Prostate gland (tissue), 2 donors: ENCODE data around the gene PAX5.

Source experiments
- CTCF ChIP-seq, 4 experiments: fragments of 200-600 bp in 2 of 4; fragments of 450-650 bp in 2 of 4; sonication (generic) in 2 of 4; IDR thresholded peaks; 1 replicate in 3 of 4; 2 replicates in 1 of 4; pipeline ENCODE4 v1.5.1; 2016 to 2019; ENCODE audit warnings: antibody characterized with exemption in 4 of 4, mild to moderate bottlenecking in 2 of 4, moderate library complexity in 2 of 4
- POLR2A ChIP-seq: fragments of 450-650 bp; IDR thresholded peaks from one replicate; pipeline ENCODE4 v1.6.1; 2016; ENCODE audit warnings: antibody characterized with exemption, mild to moderate bottlenecking
- POLR2AphosphoS5 ChIP-seq: sonication (generic); formaldehyde crosslinking; IDR thresholded peaks from one replicate; pipeline ENCODE4 v1.6.1; 2017; ENCODE audit warnings: antibody characterized with exemption

GRCh38 chr9:36987891-36988290, 46.2 kb downstream of the PAX5 start:
- TF ChIP-seq CTCF (IDR thresholded peaks at IDR 0.05), result no peak
- no peak for TF ChIP-seq POLR2A
- TF ChIP-seq POLR2AphosphoS5, result no peak
